Parathyroid adenoma (tissue), 2 donors: ENCODE results near the gene KDM4E.

Experiments
- H2AFZ ChIP-seq: fragments of 300-600 bp; sonication (generic); one replicate; pipeline ENCODE4 v1.7.0; 2017; ENCODE audit warnings: antibody characterized with exemption, mild to moderate bottlenecking
- H3K27ac ChIP-seq: fragments of 300-600 bp; sonication (generic); one replicate; pipeline ENCODE4 v1.7.0; 2017
- H3K27me3 ChIP-seq: fragments of 300-600 bp; sonication (generic); one replicate; pipeline ENCODE4 v1.7.0; 2017; ENCODE audit warnings: low read length; ENCODE audit not compliant: control insufficient read depth, insufficient read depth
- H3K36me3 ChIP-seq: fragments of 300-600 bp; sonication (generic); one replicate; pipeline ENCODE4 v1.7.0; 2017; ENCODE audit warnings: low read length; ENCODE audit not compliant: control insufficient read depth, insufficient read depth
- H3K4me1 ChIP-seq: fragments of 300-600 bp; sonication (generic); one replicate; pipeline ENCODE4 v1.7.0; 2017; ENCODE audit warnings: control low read depth
- H3K4me2 ChIP-seq: fragments of 300-600 bp; sonication (generic); one replicate; pipeline ENCODE4 v1.7.0; 2017; ENCODE audit warnings: low read length
- H3K4me3 ChIP-seq: fragments of 300-600 bp; sonication (generic); one replicate; pipeline ENCODE4 v1.7.0; 2017; ENCODE audit warnings: low read depth, low read length
- H3K79me2 ChIP-seq: fragments of 300-600 bp; sonication (generic); one replicate; pipeline ENCODE4 v1.7.0; 2017; ENCODE audit warnings: control low read depth
- H3K9ac ChIP-seq: fragments of 300-600 bp; sonication (generic); one replicate; pipeline ENCODE4 v1.7.0; 2017; ENCODE audit warnings: mild to moderate bottlenecking
- H3K9me3 ChIP-seq: fragments of 300-600 bp; sonication (generic); one replicate; pipeline ENCODE4 v1.7.0; 2017; ENCODE audit warnings: low read length; ENCODE audit not compliant: control insufficient read depth
- CTCF ChIP-seq: fragments of 300-600 bp; sonication (generic); IDR thresholded peaks from one replicate; pipeline ENCODE4 v1.7.0; 2017; ENCODE audit warnings: antibody characterized with exemption, mild to moderate bottlenecking
- donor health status: primary hyperparathyroidism.

The KDM4E gene

GRCh38 chr11:95024958-95025357, at the start of gene KDM4E:
Gene KDM4E, plus strand, starts transcription at chr11:95025258. Its CDS starts 300 bp downstream, at chr11:95025558.
- no peaks in the 10 kb centered on the region for H3K79me2 ChIP-seq
- H3K9me3 ChIP-seq: no peaks in the 10 kb centered on the region
- no peak within 1 kb of the TSS for H3K27ac ChIP-seq
- H3K4me1 ChIP-seq: no peaks in the 10 kb centered on the region
- H3K27me3 ChIP-seq: no peaks in the 10 kb centered on the region
- no peak for TF ChIP-seq CTCF
- H2AFZ ChIP-seq: no peak within 1 kb of the TSS
- H3K9ac ChIP-seq: no peak within 1 kb of the TSS
- no peaks in the 10 kb centered on the region for H3K36me3 ChIP-seq
- H3K4me3 ChIP-seq: no peak within 1 kb of the TSS
- no peak within 1 kb of the TSS for H3K4me2 ChIP-seq

GRCh38 chr11:94975599-94975998, 49.5 kb upstream of the KDM4E start:
- TF ChIP-seq CTCF: no peak
- Histone ChIP-seq H3K9me3 (no peaks in the 10 kb centered on the region), H3K4me2 (no peak overlapping the region), H2AFZ (no peak overlapping the region), H3K9ac (no peak overlapping the region), H3K4me3 (no peak overlapping the region), H3K36me3 (no peaks in the 10 kb centered on the region), H3K27ac (no peak overlapping the region), H3K27me3 (no peaks in the 10 kb centered on the region), H3K79me2 (peaks cover 4% of the 10 kb centered on the region), H3K4me1 (no peaks in the 10 kb centered on the region)

DNA sequence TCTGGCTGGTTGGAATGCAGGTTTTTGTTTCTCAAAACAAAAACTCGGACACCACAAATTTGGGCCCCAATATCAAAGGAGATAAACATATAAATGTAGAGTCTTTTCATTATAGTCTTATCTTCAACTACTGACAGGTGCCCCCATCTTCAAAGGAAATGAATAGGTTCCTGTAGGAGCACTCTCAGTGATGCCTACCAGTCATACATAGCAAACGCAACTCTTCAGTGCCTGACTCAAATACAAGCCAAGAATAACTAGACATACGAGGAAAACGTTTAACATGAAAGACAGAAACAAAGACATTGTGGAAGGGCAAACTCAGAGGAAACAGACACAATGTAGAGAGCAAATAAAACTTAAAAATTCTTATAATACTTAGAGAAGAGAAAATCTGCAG, 37.7 kb upstream of the KDM4E start:
- Histone ChIP-seq H3K36me3 (no peaks in the 10 kb centered on the region), H3K4me3 (no peak overlapping the region), H3K79me2 (no peaks in the 10 kb centered on the region), H3K27ac (no peak overlapping the region), H2AFZ (no peak overlapping the region), H3K9ac (no peak overlapping the region), H3K27me3 (no peaks in the 10 kb centered on the region), H3K9me3 (no peaks in the 10 kb centered on the region), H3K4me2 (no peak overlapping the region), H3K4me1 (no peaks in the 10 kb centered on the region)
- TF ChIP-seq CTCF: no peak

GRCh38 chr11:94988748-94989147, 36.3 kb upstream of the KDM4E start:
- H3K9ac ChIP-seq: no peak overlapping the region
- H3K79me2 ChIP-seq: no peaks in the 10 kb centered on the region
- no peak for TF ChIP-seq CTCF

GRCh38 chr11:94993400-94993943, 31.6 kb upstream of the KDM4E start:
- H3K9ac ChIP-seq: no peak overlapping the region

More at GRCh38 chr11:94988748-94989147, 36.3 kb upstream of the KDM4E start:
- no peak overlapping the region for H3K4me2 ChIP-seq
- no peaks in the 10 kb centered on the region for H3K27me3 ChIP-seq
- H3K27ac ChIP-seq: no peak overlapping the region
- H3K4me1 ChIP-seq: no peaks in the 10 kb centered on the region
- H3K4me3 ChIP-seq: no peak overlapping the region
- no peak overlapping the region for H2AFZ ChIP-seq
- no peaks in the 10 kb centered on the region for H3K9me3 ChIP-seq
- no peaks in the 10 kb centered on the region for H3K36me3 ChIP-seq

More at GRCh38 chr11:94993400-94993943, 31.6 kb upstream of the KDM4E start:
- Histone ChIP-seq H3K36me3 (no peaks in the 10 kb centered on the region), H3K27ac (no peak overlapping the region), H3K4me1 (no peaks in the 10 kb centered on the region), H2AFZ (no peak overlapping the region), H3K9me3 (no peaks in the 10 kb centered on the region), H3K79me2 (no peaks in the 10 kb centered on the region), H3K4me2 (no peak overlapping the region), H3K4me3 (no peak overlapping the region), H3K27me3 (no peaks in the 10 kb centered on the region)
- no peak for TF ChIP-seq CTCF
